Stimulated activated naive CD4-positive, alpha-beta T cell treated with Interleukin-2 at 50 U/mL for 16 hours (primary cell): ENCODE measurements around the gene COL4A1.

Experiments used
- DNase-seq: peaks from one replicate; lab custom pipeline; 2025; lab: John Stamatoyannopoulos, UW

Gene COL4A1

DNA sequence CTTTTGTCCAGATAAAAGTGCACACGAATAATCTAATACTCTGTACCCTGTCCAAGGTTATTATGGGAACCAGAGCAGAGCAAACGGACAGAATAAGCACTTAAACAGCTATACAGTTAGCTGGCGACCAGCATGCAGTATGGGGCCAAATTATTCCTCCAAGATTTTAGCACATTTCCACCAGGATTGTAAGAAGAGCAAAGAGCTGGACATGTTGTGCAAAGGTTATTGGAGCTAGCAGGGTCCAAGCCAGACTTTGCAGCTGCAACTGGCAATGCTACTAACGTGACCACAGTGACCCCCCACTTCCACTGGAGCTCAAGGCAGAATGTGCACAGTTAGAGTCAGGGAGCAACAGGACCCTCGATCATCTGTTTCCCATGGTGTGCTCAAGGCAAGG, 89.9 kb downstream of the COL4A1 start:
- DNase-seq, result no peak

DNA sequence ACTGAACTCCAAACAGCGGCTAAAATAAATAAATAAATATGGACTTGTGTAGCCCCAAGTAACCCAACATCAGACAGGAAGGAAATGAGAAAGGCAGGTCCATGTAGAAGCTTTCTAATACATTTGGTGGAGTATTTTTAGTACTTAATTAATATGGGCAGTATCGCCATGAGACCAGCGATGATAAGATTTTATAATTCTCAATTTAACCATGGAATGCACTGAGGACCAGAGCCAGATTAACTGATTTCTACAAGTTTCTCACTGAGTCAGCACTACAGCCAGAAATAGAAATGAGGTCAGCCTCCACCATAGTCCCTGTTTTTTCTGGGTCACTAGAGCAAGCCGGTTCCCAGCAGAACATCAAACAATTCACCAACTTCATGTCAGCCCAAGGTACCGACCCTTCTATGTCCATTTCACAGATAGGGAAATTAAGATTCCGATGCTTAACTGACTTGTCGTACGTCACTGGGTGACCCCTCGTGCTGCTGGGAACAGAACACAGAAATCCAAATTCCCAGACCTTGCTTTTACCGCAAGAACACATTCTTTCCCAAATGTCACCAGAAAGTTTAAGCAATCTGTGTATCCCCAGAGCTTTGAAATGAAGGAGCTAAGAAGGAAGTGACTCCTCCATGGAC, 90.4 kb downstream of the COL4A1 start:
- no peak for DNase-seq

DNA sequence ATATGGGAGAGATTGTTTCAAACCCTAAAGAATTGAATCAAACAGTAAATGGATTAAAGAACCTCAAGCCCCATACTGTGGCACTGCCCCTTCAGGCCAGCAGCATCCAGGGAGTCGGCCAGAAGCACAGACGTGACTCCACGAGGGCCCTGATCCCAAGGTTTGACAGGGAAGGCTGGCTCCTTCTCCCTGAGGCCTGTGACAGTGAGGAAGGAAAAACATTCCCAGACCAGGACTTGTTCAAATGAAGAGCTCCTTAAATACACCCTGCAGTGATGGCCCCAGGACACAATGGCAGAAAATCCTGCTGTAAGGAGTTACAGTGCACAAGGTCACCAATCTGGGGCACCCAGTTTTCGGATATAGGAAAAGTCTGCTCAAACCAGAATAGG, 91.0 kb downstream of the COL4A1 start:
- DNase-seq, result no peak

DNA sequence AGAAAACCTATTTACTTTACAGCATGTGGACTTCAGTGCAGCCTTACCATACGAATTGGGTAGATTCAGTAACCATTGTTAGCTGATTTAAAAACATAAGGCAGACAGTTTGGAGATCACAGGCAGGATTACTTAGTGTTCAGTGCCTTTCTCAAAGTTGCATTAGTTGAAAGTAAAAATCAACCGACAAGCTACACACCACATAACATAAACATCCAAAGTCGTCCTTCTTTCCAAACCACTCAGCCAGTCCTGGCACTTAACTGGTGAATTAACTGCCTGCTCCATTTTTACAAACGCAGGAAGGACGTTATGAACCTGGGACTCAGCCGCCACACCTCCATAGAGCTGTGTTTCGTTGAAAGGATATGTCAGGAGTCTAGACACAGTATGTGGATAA, 91.4 kb downstream of the COL4A1 start:
- DNase-seq, result no peak

DNA sequence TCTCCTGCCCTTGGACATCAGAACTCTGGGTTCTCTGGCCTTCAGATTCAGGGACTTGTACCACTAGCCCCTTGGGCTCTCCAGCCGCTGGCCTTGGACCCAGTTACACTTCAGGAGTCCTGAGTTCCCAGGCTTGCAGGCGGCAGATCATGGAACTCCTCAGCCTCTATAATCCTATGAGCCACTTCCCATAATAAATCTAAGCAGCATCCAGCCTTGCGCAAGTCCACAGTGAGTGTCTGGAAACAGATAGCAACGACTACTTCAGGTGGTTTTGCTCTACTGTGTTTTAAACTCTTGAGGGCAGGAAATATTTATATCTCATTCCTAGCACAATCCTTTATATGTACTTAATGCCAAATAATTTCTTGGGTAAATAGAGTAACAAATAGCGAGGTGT, 92.3 kb downstream of the COL4A1 start:
- no peak for DNase-seq

DNA sequence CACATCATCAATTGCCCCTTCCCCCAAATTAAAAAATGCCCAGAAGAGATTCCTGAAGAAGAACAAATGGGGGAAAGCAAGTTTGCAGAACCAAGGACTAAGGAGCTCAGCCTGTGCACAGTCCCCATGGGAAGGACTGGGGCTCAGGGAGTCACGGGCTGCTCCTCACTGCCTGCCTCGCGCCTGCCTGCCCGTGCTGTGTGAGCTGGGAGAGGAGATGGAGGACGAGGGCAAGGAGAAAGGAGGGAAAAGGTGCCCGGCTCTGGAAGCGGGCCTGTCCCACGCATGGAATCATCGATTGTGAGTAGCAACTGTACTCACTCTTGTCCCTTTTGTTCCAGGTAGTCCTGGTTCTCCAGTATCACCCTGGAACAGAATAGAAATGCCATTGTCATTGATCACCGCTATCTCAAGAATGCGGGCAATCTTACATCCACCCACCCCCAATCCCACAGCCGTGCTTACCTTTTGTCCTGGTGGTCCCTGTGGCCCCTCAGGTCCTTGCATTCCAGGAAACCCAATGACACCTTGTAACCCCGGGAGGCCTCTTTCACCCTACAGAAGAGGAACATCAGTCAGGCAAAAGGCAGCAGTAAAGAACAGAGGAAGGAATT, 93.4 kb downstream of the COL4A1 start:
- no peak for DNase-seq

DNA sequence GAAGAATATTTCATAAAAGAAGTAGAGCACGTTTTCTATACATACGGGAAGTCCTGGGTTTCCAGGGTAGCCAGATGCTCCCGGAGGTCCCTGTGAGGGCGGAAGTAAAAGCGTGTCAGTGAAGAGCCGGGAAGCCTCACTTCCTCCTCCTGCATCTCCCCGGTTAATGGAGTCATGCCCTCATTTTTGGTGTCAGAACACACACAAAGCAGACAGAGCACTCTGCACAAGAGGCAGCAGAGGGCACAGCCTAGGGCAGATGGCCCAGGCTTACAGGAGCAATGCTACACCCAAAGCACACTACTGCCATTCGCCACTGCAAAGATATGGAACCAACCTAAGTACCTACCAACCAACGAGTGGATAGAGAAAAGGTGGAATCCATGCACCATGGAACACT, 94.4 kb downstream of the COL4A1 start:
- DNase-seq, result no peak

DNA sequence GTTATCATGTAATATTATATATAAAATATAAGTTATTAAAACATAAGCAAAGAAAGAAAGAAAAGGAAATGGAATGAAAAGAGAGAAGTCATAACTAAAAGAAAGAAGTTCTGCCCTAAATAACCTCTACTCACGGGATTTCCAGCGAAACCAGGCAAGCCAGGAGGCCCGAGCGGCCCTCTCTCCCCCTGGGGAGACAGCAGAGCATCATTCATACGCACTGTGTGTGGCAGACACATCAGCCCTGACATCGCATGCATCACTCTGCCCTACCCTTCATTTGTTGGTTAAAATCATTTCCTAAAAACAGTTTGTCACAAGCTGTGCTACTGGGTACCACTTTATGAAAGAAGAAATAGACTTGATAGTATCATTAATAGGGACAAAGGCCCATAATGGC, 95.2 kb downstream of the COL4A1 start:
- DNase-seq, result no peak

DNA sequence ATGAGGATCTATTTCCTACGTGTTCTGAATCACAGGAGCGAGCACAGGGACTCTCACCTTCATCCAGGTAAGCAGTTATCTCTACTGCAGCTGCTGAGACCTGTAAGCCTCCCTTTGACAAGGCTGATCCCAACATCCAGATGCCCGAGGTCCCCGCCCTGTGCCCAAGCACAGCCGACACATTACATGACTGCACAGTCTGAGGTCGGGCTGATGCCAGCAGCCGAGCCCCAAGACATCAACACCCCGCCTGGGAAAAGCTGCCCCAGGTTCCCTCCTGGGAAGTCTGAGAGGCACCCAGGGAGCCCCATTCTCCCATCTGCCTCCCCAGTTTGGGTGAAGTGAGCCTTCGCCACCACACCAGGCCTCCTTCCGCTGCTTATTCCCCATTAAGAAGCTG, 95.9 kb downstream of the COL4A1 start:
- no peak for DNase-seq

DNA sequence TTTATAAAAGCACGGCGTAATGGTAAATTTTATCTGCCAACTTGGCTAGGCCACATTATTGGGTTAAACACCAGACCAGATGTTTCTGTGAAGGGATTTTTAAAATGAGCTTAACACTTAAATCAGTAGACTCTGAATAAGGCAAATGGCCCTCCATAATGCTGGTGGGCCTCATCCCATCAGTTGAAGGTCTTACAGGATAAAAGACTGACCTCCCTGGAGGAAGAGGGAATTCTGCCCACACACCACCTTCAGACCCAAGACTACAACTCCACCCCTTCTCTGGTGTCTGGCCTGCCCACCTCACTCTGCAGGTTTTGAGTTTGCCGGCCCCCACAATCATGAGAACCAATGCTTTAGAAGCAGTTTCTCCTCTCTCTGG, 96.4 kb downstream of the COL4A1 start:
- DNase-seq, result no peak

DNA sequence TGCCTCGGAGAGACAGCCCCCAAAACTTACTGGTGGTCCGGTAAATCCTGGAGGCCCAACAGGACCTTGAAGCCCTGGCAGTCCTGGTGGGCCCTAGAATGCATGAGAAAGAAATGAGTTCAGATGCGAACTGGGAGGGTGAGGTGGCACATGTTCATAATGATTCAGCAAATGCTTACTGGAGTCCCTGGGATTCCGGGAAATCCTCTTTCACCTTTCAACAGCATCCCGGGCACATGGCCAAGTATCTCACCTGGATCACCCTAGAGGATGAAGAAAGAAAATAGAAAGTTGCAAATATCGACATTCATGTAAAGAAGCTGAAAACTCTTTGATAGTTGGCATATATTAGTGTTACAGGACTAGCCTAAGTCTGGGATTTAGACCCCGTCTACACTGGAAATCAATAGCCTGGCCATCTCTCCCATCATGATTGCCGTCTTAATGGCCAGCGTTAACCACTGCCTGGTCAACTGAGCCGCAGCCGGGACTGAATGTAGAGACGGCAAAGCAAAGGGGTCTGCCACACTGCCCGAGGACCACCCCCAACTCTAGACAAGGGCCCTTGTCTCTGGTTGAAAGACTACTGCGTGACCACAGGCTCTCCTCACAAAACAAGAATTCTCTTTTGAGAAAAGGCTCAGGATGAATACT, 96.9 kb downstream of the COL4A1 start:
- DNase-seq, result no peak

DNA sequence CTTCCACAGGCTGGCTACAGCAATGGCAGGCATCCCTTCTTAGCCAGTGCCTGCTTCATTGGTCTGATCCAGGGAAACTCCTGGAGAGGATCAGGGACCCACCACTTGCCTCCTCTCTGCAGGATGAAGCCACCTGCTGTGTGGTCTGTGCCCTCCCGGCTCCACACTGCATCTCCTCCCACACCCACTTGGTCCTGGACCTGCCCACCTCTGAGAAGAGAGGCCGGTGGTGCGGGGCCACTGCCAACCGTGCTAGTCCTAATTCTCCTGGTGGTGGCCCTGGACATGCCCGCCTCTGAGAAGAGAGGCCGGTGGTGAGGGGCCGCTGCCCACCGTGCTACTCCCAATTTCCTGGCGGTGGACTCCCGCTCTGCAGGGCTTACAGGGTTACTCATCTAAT, 98.8 kb downstream of the COL4A1 start:
- DNase-seq, result no peak

DNA sequence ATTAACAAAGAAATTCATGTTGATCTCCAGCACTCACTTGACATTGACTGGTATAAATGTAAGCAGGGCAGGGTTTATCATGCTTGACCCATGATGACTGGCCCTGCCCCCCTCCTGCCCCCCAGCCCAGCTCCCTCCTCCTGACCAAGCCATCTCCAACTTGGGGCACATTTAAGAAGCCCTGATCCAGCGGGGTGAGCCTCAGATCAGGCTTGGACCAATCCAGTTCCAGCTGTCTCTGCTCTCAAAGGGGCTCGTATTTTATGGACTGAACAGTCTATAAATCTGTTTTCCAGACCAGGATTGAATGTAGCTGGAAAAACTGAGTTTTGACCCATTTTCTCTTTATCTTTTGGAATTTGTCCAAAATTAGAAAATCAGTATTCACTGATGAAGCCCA, 100.0 kb downstream of the COL4A1 start:
- no peak for DNase-seq

DNA sequence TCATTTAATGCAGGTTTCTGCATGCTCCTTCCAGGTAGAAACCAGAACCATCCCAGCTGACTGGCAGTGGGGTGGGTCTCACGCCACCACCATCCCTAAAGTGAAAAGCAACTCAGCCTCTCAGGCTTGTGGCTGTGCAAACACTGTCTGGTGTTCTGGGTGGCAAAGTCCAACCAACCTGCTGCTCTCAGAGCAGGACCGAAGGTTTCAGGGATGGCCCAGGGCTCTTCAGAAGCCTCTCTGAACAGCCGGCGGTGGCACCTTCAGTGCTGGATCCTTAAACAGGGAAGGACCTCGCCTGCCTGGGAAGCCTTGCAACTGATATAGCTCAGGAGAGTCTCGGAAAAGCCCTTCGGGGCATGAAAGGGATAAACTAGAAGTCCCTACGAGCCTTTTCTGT, 100.8 kb downstream of the COL4A1 start:
- DNase-seq, result no peak

DNA sequence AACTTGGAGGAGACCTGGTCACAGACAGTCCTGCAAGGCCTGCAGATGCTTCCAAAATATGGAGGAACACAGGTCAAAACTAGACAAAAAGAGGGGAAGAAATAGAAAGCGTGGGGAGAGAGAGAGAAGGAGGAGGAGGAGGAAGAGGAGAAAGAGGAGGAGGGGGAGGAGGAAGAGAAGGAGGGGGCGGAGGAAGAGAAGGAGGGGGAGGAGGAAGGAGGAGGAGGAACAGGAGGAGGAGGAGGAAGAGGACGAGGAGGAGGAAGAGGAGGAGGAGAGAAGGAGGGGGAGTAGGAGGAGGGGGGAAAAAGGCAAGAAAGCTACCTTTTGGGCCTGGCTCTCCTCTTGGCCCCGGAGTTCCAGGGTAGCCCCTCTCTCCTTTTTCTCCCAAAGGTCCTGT, 105.8 kb downstream of the COL4A1 start:
- no peak for DNase-seq

DNA sequence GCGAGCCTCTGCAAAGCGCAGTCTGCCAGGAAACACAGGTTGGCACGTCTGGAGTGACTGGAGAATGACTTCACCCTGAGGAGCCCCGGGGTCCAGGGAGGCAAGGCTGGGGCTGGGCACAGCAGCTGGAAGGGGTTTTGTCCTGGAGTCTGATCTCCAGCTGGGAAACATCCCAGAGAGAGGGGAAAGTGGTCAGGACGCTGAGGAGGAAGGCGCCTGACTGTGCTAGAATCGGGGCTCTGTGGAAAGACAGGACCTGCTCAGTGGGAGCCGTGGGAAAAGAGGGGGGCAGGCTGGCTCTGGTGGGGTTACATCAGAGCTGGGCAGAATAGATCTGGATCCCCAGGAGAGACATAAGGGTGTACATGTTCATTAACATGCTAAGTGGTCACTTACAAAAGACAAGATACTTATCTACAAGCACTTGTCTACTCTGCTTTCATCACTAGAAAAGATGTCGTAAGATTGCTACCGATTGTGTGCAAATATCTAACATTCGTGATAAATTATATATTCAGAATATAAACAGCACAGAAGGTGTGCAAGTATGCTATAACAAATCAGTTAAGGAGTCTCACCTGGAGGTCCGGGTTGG, 106.6 kb downstream of the COL4A1 start:
- no peak for DNase-seq

DNA sequence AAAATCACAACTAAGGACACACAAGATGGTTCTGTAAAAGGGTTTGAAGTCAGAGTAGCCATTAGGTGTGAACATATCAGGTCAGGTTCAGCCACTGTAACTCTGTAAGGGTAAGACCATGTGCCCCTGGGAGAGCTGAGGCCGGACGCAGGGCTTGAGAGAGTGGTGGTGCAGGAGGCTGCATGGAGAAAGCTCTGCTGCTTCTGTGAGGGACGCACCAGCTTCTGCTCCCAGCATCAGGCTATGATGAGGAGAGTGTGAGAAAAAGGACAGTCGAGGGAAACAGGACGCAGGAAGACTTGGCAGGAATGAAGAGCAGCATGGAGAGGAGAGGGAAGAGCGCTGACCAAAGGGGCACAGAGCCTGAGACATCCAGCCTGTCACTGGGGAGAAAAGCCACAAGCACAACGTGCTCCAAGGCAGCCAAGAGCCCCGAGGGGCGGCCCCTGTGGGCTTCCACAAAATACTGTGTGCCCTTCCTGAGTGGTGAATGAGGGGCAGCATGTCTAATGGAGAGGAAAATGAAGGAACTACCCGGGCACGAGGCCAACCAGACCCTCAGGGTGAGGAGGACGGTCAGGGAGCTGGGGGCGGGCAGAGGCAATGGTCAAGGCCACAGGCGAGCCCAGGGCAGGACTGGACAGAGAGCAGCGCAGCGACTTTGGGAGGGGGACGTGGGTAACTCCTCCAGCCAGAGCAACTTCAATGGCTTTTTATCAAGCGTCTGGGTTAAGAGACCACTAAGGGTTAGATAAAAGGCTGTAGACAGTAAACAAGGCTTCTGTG, 107.7 kb downstream of the COL4A1 start:
- DNase-seq, result no peak

DNA sequence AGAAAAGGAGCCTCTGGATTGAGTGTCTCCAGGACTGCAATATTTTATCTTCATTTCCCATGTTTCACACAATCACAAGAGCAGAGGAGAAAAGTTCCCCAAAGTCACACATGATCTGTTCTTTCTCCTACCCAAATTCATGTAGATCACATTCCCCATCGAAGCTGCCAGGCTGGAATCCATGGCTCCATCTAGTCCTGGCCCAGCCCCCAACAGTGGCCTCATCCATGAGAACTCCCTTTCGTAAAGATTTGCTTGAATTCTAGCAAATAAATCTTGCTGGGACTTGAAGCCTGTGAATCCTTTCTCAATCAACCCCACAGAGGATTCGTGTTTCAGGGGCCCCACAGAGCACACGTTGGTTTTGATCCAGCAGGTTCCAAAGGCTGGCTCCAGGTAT, 109.5 kb downstream of the COL4A1 start:
- DNase-seq, result no peak

DNA sequence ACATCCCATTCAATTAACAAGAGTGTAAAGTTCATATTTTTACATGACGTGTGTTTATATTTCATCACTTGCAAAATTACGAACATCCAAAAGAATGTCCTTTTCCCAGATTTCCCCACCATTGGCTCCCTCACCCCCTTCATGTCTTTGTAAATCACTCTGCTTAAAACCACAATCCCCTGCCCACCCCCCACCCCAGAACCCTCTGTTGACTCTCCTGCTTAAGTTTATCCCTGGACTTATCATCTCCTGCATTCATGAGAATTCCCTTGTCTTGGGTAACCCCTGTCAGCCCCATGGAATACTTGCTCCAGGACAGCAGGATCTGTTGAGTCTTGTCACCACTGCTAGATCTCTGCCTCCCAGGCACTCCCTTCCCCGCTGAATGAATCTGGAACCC, 109.9 kb downstream of the COL4A1 start:
- DNase-seq, result no peak

DNA sequence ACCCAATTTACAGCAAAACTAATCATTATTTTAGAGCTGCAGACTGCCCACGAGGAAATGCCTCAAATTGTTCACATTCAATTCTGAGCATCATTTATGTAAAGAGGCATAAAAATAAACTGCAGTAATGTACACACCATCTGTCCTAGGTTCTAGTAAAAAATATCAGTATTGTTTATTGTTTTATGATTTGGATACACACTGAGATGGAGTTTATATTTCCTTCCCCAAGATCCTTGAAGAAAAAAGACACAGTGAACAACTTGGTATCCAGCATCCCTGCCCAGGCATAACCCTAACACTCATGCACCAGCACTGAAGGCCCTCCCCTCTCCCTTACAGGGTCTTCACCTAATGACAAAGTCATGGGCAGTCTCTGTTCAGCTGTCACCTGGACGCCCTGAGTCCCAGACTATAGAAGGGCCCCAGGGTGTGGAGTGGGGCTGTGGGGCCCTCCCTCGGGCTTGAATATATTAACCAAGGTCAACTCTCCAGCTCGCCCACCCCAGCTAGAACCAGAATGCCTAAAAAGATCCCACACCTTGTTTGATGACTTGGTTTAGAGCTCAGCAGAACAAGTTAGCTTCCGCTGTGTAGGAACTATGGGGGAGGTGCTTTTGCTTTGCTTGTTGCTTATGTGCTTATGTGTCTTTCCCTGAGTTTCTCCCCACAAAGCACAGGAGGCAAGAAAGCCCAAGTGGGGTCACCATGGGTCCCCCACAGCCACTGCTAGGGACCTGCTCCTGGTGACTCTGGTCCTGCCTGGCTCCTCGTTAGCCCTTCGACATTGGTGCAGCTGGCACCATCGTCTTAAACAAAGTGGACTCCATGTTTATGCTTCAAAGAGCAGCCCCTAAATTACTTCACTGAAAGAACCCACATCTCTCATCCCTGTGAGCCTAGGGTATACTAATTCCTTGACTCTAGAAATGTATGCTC, 111.1 kb downstream of the COL4A1 start:
- no peak for DNase-seq

DNA sequence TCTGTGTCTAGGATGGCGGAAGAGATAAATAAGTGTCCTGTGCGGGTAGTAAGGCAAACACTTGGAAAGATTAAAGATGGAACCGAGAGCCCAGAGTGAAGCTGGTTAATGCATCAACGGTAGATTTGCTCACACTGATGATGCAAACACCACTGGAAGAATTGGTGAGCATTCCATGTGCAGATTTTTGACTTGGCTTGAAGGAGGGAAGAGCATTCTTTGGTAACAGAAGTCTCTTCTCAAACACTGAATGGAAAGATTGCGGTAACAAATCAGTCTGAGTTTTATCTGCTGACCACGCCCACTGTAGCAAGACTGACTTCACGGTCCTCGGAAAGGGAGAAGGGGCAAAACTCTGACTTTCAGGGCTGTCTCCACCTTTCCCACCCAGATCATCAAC, 112.5 kb downstream of the COL4A1 start:
- DNase-seq, result no peak

DNA sequence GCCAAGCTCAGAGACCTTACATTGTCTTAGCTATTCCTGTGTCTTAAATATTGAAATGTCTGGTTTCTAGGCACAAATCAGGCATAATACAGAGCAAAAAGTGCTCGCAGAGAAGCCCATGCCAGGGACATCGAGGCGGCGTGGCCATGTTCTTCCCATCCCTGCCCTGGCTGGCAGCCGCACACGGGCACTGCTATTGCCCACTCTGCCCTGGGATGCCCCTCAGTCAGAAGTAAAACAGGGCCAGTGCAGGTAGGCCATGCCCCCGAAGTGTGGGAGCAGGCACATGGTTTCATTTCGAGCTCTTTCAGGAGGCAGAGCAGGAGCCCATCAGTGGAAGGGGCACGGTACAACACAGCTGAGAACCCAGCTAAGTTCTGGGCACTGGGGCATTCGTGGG, 113.5 kb downstream of the COL4A1 start:
- DNase-seq, result no peak
